Pancreas (tissue), 10 donors: ENCODE data around the gene ALDOB. TPM values are rescaled to one million over a fixed set of nuclear protein-coding genes. Genes with fewer than 3 reads are reported as not detected.

ENCODE experiments used
- ATAC-seq, 4 donors: fragments of 200-7000 bp; cut with Tn5 transposase; one replicate each; pipeline versions ENCODE4 v1.8.0 to v1.9.1; 2020; ENCODE audit warnings: mild to moderate bottlenecking in 4 of 4, moderate library complexity in 4 of 4
- DNase-seq, 6 donors: peaks; one replicate each; pipeline ENCODE4 v3.0.0-alpha.2; 2020
- FAIRE-seq: peaks from 2 replicates; lab custom pipeline; 2012; peaks lifted over from hg19 to GRCh38; lab: Jason Lieb, UNC
- H3K27ac ChIP-seq, 4 donors: fragments of 200-600 bp; sonication (generic); 1 replicate in 3 of 4; 2 replicates in 1 of 4; pipeline versions ENCODE4 v1.5.0 to v1.8.0; 2020
- H3K27me3 ChIP-seq, 4 donors: fragments of 200-600 bp; one replicate each; pipeline ENCODE4 v1.8.0; 2021
- H3K36me3 ChIP-seq, 3 donors: fragments of 200-600 bp; sonication (generic) in 1 of 3; one replicate each; pipeline versions ENCODE4 v1.5.0 to v1.8.0; 2020 to 2021
- H3K4me1 ChIP-seq, 3 donors: fragments of 200-600 bp; one replicate each; pipeline ENCODE4 v1.8.0; 2021
- H3K4me3 ChIP-seq, 4 donors: fragments of 200-600 bp; sonication (generic) in 2 of 4; one replicate each; pipeline versions ENCODE4 v1.5.0 to v1.8.0; 2020 to 2021
- H3K9me3 ChIP-seq, 4 donors: fragments of 200-600 bp; one replicate each; pipeline ENCODE4 v1.8.0; 2021
- CTCF ChIP-seq, 4 donors: fragments of 200-600 bp; sonication (generic) in 3 of 4; IDR thresholded peaks; one replicate each; pipeline versions ENCODE4 v1.5.0 to v1.8.0; 2021; ENCODE audit warnings: antibody characterized with exemption in 4 of 4
- WGBS, 2 donors: extraction: QIAGEN DNeasy Blood & Tissue Kit; methylation state at CpG; one replicate each; pipeline ENCODE4 v1.1.7; 2013; 5-methylcytosine and 5-hydroxymethylcytosine counted together
- intact Hi-C, 3 donors: fragments of 100-400 bp; cut with DNase I; formaldehyde crosslinking; loops; one replicate each; pipeline versions ENCODE4 v1.11.1 to v1.14.2; 2022
- polyA plus RNA-seq, 2 donors: library from polyadenylated mRNA; stranded (reverse); fragments of 200-250 nt; gene quantifications; one replicate each; pipeline ENCODE4 v1.2.3, GENCODE V29; 2013
- total RNA-seq, 6 donors: library from RNA; stranded (reverse); fragmentation: NEBNext Ultra II Directional in 4 of 6; extraction: Animal tissue kit (Norgen Biotek cat#: 25700) in 4 of 6; gene quantifications; one replicate each; pipeline versions ENCODE4 v1.2.1 to v1.2.4, GENCODE V29; 2021 to 2023
- donor health status: healthy with polysubstance abuse.
- donor health status: DM: no; HTN: no; CAD: no; lungs with moderate emphysema.
- donor health status: DM: no; HTN: no; CAD: no.
- donor health status: control.
- donor health status: control.
- donor health status: Bipolar disorder and iron deficiency.
- donor health status: DM: yes; HTN: yes; CAD: no.
- donor health status: DM: no; HTN: no; CAD: no.
- donor health status: DM: no; HTN: no; CAD: no.
- donor health status: DM: yes; HTN: yes; CAD: no.

ALDOB gene
- total and polyA plus RNA-seq, 8 donors: 75.0 to 856 (median 287) TPM

- TF ChIP-seq CTCF (IDR thresholded peaks at IDR 0.05): no peak
- DNase-seq (peak; percentile 73 to 95 (median 92)), ATAC-seq (peak; percentile 89 to 94 (median 91)), FAIRE-seq (no peak)
- intact Hi-C loops: no loop called here
- 15 to 26% methylated on average over 9 of the region's 9 CpGs for WGBS, 2 donors
- H3K27me3 ChIP-seq: no peaks in the 10 kb centered on the region
- H3K4me3 ChIP-seq: no peak overlapping the region
- peaks cover 33 to 63% (median 58%) of the 10 kb centered on the region in 3 donors for H3K4me1 ChIP-seq
- no peaks in the 10 kb centered on the region for H3K36me3 ChIP-seq
- no peaks in the 10 kb centered on the region for H3K9me3 ChIP-seq
- peak overlapping the region; percentile 35 to 87 (median 66) for H3K27ac ChIP-seq
Measured at GRCh38 chr9:101443364-101443771, 7.8 kb upstream of the ALDOB start.

- no peak overlapping the region for H3K4me3 ChIP-seq
- no peak for TF ChIP-seq CTCF (IDR thresholded peaks at IDR 0.05)
- no peaks in the 10 kb centered on the region for H3K36me3 ChIP-seq
- intact Hi-C loops: no loop called here
- no peaks in the 10 kb centered on the region for H3K27me3 ChIP-seq
- 53 to 58% methylated on average over 3 of the region's 3 CpGs for WGBS, 2 donors
- H3K4me1 ChIP-seq: peaks cover 38 to 64% (median 59%) of the 10 kb centered on the region in 3 donors
- ATAC-seq (no peak), DNase-seq (no peak), FAIRE-seq (no peak)
- no peaks in the 10 kb centered on the region for H3K9me3 ChIP-seq
- peak overlapping the region; percentile 17 to 87 (median 66) for H3K27ac ChIP-seq
Measured at GRCh38 chr9:101442736-101443135, 7.2 kb upstream of the ALDOB start.

GRCh38 chr9:101442318-101442717, 6.7 kb upstream of the ALDOB start:
- Histone ChIP-seq H3K9me3 (no peaks in the 10 kb centered on the region), H3K36me3 (no peaks in the 10 kb centered on the region), H3K27ac (peak overlapping the region; percentile 17 to 87 (median 66)), H3K27me3 (no peaks in the 10 kb centered on the region), H3K4me3 (no peak overlapping the region), H3K4me1 (peaks cover 42 to 68% (median 62%) of the 10 kb centered on the region in 3 donors)
- no peak for FAIRE-seq
- 11 to 19% methylated on average over 3 of the region's 3 CpGs for WGBS, 2 donors
- peak; percentile 71 to 79 (median 76) for DNase-seq
- peak; percentile 55 to 67 (median 64) for ATAC-seq
- intact Hi-C loops: no loop called here
- TF ChIP-seq CTCF (IDR thresholded peaks at IDR 0.05): no peak

GRCh38 chr9:101440714-101441230, 5.2 kb upstream of the ALDOB start:
- DNase-seq (no peak), FAIRE-seq (no peak), ATAC-seq (no peak)
- TF ChIP-seq CTCF (IDR thresholded peaks at IDR 0.05): no peak
- peaks cover 47 to 83% (median 72%) of the 10 kb centered on the region in 3 donors for H3K4me1 ChIP-seq
- peak overlapping the region in 2 of 4 donors; percentile 83 to 87 for H3K27ac ChIP-seq
- H3K4me3 ChIP-seq: no peak overlapping the region
- H3K27me3 ChIP-seq: no peaks in the 10 kb centered on the region
- intact Hi-C loops: no loop called here
- WGBS, 2 donors: 49 to 67% methylated on average over 3 of the region's 3 CpGs
- H3K36me3 ChIP-seq: no peaks in the 10 kb centered on the region
- no peaks in the 10 kb centered on the region for H3K9me3 ChIP-seq

- WGBS, 2 donors: 42 to 55% methylated on average over 3 of the region's 3 CpGs
- intact Hi-C loops: no loop called here
- peaks cover 47 to 81% (median 68%) of the 10 kb centered on the region in 3 donors for H3K4me1 ChIP-seq
- no peaks in the 10 kb centered on the region for H3K27me3 ChIP-seq
- H3K4me3 ChIP-seq: no peak overlapping the region
- DNase-seq (no peak), ATAC-seq (no peak), FAIRE-seq (peak; percentile 13)
- H3K36me3 ChIP-seq: no peaks in the 10 kb centered on the region
- no peaks in the 10 kb centered on the region for H3K9me3 ChIP-seq
- peak overlapping the region; percentile 19 to 82 (median 58) for H3K27ac ChIP-seq
- TF ChIP-seq CTCF (IDR thresholded peaks at IDR 0.05): no peak
Measured at GRCh38 chr9:101438523-101438922, 2.9 kb upstream of the ALDOB start.
